HEK293 (cell line): ENCODE measurements around the gene SLC35B4.

ENCODE experiments used
- CTCF ChIA-PET: fragments of 350-600 bp; formaldehyde crosslinking; extraction: SDS; loops from one replicate; lab custom pipeline; 2021; ENCODE audit warnings: antibody characterized with exemption; lab: Yijun Ruan, JAX
- POLR2A ChIA-PET: fragments of 300-600 bp; formaldehyde crosslinking; extraction: SDS; loops from one replicate; lab custom pipeline; 2020; ENCODE audit warnings: antibody characterized with exemption, inconsistent platforms; lab: Yijun Ruan, JAX
- H3K27ac ChIP-seq: fragments of 200-500 bp; sonication (Bioruptor generic); 2 replicates; pipeline ENCODE4 v1.5.1; 2014; ENCODE audit warnings: low read depth, low read length, control low read depth, inconsistent platforms; ENCODE audit errors: extremely low read depth
- H3K36me3 ChIP-seq, 2 experiments: fragments of 200-500 bp in 1 of 2; sonication (Bioruptor generic) in 1 of 2; 1 replicate in 1 of 2; 2 replicates in 1 of 2; pipeline ENCODE4 v1.5.1; 2014 to 2017; ENCODE audit warnings: inconsistent platforms in 2 of 2, low read length in 2 of 2; ENCODE audit not compliant: control insufficient read depth in 2 of 2, insufficient read depth in 1 of 2
- H3K4me1 ChIP-seq: fragments of 200-500 bp; sonication (Bioruptor generic); 2 replicates; pipeline ENCODE4 v1.5.1; 2014; ENCODE audit warnings: mild to moderate bottlenecking, low read length, inconsistent platforms; ENCODE audit not compliant: control insufficient read depth, insufficient read depth
- H3K4me3 ChIP-seq: 2 replicates; pipeline ENCODE4 v1.5.1; 2011; ENCODE audit warnings: low read depth, mild to moderate bottlenecking, control low read depth, low read length, moderate library complexity
- H3K9me3 ChIP-seq: fragments of 200-500 bp; sonication (Bioruptor generic); 2 replicates; pipeline ENCODE4 v1.5.1; 2014; ENCODE audit warnings: low read depth, low read length, inconsistent platforms; ENCODE audit not compliant: control insufficient read depth, insufficient read depth
- AEBP2 ChIP-seq: fragments of 450-650 bp; formaldehyde crosslinking; IDR thresholded peaks from 2 replicates; pipeline ENCODE4 v1.5.1; 2016; ENCODE audit warnings: missing biosample characterization, missing genetic modification characterization, borderline replicate concordance
- BCL6B ChIP-seq: fragments of 450-650 bp; formaldehyde crosslinking; IDR thresholded peaks from 2 replicates; pipeline ENCODE4 v1.5.1; 2017; ENCODE audit warnings: missing biosample characterization, missing genetic modification characterization
- FEZF1 ChIP-seq: fragments of 450-650 bp; formaldehyde crosslinking; IDR thresholded peaks from 2 replicates; pipeline ENCODE4 v1.5.1; 2016; ENCODE audit warnings: missing biosample characterization, missing genetic modification characterization
- HOXA7 ChIP-seq: sonication (generic); formaldehyde crosslinking; IDR thresholded peaks from 2 replicates; pipeline ENCODE4 v1.8.1; 2022; ENCODE audit warnings: missing genetic modification reagents, borderline replicate concordance
- KLF16 ChIP-seq: fragments of 450-650 bp; formaldehyde crosslinking; IDR thresholded peaks from 2 replicates; pipeline ENCODE4 v1.5.1; 2017; ENCODE audit warnings: missing biosample characterization, missing genetic modification characterization
- SCRT1 ChIP-seq: fragments of 450-650 bp; formaldehyde crosslinking; IDR thresholded peaks from 2 replicates; pipeline ENCODE4 v1.5.1; 2016; ENCODE audit warnings: missing biosample characterization, missing genetic modification characterization, borderline replicate concordance
- SP7 ChIP-seq: fragments of 450-650 bp; formaldehyde crosslinking; IDR thresholded peaks from 2 replicates; pipeline ENCODE4 v1.5.1; 2016; ENCODE audit warnings: missing biosample characterization, missing genetic modification characterization
- WT1 ChIP-seq: fragments of 450-650 bp; formaldehyde crosslinking; IDR thresholded peaks from 2 replicates; pipeline ENCODE4 v1.5.1; 2016; ENCODE audit warnings: missing biosample characterization, missing genetic modification characterization
- ZBTB21 ChIP-seq: fragments of 450-650 bp; formaldehyde crosslinking; IDR thresholded peaks from 2 replicates; pipeline ENCODE4 v1.5.1; 2017; ENCODE audit warnings: missing biosample characterization, missing genetic modification characterization
- ZBTB26 ChIP-seq: fragments of 450-650 bp; formaldehyde crosslinking; optimal IDR thresholded peaks from 2 replicates; pipeline ENCODE3; 2016; ENCODE audit warnings: missing biosample characterization, mild to moderate bottlenecking, missing genetic modification characterization
- ZBTB8A ChIP-seq: fragments of 450-650 bp; formaldehyde crosslinking; IDR thresholded peaks from 2 replicates; pipeline ENCODE4 v1.5.1; 2016; ENCODE audit warnings: missing biosample characterization, missing genetic modification characterization
- ZNF133 ChIP-seq: fragments of 450-650 bp; formaldehyde crosslinking; IDR thresholded peaks from 2 replicates; pipeline ENCODE4 v1.5.1; 2016; ENCODE audit warnings: missing biosample characterization, missing genetic modification characterization
- ZNF175 ChIP-seq: fragments of 450-650 bp; formaldehyde crosslinking; IDR thresholded peaks from 2 replicates; pipeline ENCODE4 v1.5.1; 2016; ENCODE audit warnings: missing biosample characterization, missing genetic modification characterization
- ZNF2 ChIP-seq: fragments of 450-650 bp; formaldehyde crosslinking; IDR thresholded peaks from 2 replicates; pipeline ENCODE4 v1.5.1; 2016; ENCODE audit warnings: missing biosample characterization, missing genetic modification characterization
- ZNF292 ChIP-seq: fragments of 450-650 bp; formaldehyde crosslinking; IDR thresholded peaks from 2 replicates; pipeline ENCODE4 v1.5.1; 2016; ENCODE audit warnings: low read depth, missing biosample characterization, missing genetic modification characterization, borderline replicate concordance
- ZNF302 ChIP-seq: fragments of 450-650 bp; formaldehyde crosslinking; IDR thresholded peaks from 2 replicates; pipeline ENCODE4 v1.5.1; 2016; ENCODE audit warnings: missing biosample characterization, missing genetic modification characterization, low read depth
- ZNF354C ChIP-seq: fragments of 450-650 bp; formaldehyde crosslinking; IDR thresholded peaks from 2 replicates; pipeline ENCODE4 v1.5.1; 2016; ENCODE audit warnings: missing biosample characterization, missing genetic modification characterization, low read depth, borderline replicate concordance
- ZNF830 ChIP-seq: fragments of 450-650 bp; IDR thresholded peaks from 2 replicates; pipeline ENCODE4 v1.5.0; 2018; ENCODE audit warnings: missing biosample characterization, missing genetic modification characterization, low read depth, mild to moderate bottlenecking, moderate library complexity
- ZNF843 ChIP-seq: fragments of 450-650 bp; formaldehyde crosslinking; IDR thresholded peaks from 2 replicates; pipeline ENCODE4 v1.5.1; 2016; ENCODE audit warnings: missing biosample characterization, missing genetic modification characterization
- TF ChIP-seq, protein P1 (sequence below): fragments of 450-650 bp; formaldehyde crosslinking; IDR thresholded peaks from 2 replicates; pipeline ENCODE4 v1.5.1; 2016; ENCODE audit warnings: missing biosample characterization, missing genetic modification characterization
- TF ChIP-seq, protein P2 (sequence below): fragments of 450-650 bp; formaldehyde crosslinking; IDR thresholded peaks from 2 replicates; pipeline ENCODE4 v1.5.1; 2016; ENCODE audit warnings: missing biosample characterization, missing genetic modification characterization

The SLC35B4 gene

GRCh38 chr7:134284952-134285351 lies 31.8 kb downstream of the SLC35B4 start:
- H3K9me3 ChIP-seq = no peaks in the 10 kb centered on the region
- CTCF ChIA-PET = interaction anchor here (0.7 kb wide), 1 partner anchor 43 kb away, joined by 3 read pairs; no protein-coding TSS in a partner anchor
- TF ChIP-seq SCRT1 (tag by site-specific recombination) (no peak), HOXA7 (CRISPR knock-in tag) (no peak), ZBTB21 (tag by site-specific recombination) (no peak)

DNA sequence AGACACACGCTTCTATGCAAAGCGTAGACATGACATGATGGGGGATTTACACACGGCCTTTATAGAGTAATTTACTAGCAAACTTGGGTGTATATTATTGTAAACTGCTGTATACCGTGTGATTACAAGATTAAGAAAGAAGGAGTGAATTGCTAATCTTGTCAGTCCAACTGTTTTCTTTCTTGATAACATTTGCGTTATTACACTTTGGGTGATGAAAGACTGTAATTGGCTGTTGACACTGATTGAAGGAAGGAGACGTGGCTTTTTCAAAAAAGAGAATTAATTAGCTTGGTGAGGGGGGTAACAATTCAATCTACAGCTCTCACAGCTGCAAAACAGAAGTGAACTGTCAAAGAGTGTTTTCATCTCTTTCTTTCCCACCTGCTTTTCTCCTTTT lies 32.7 kb downstream of the SLC35B4 start:
- no peak overlapping the region for H3K27ac ChIP-seq
- TF ChIP-seq FEZF1 (peak; percentile 78), ZNF175 (tag by site-specific recombination) (no peak), ZNF830 (tag by site-specific recombination) (no peak), ZNF292 (tag by site-specific recombination) (no peak), ZBTB26 (tag by site-specific recombination) (no peak), AEBP2 (tag by site-specific recombination) (no peak), ZNF133 (tag by site-specific recombination) (no peak), ZNF354C (tag by site-specific recombination) (no peak), WT1 (tag by site-specific recombination) (peak; percentile 37; the same call in 1 of the 2 replicates), ZNF302 (0 out of 2 replicates have a peak, but pooled peaks have one; percentile 49), ZBTB8A (tag by site-specific recombination) (peak; percentile 32; the same call in 1 of the 2 replicates), SP7 (tag by site-specific recombination) (peak; percentile 48; the same call in 1 of the 2 replicates), KLF16 (tag by site-specific recombination) (peak; percentile 50; the same call in 1 of the 2 replicates), ZNF843 (tag by site-specific recombination) (peak; percentile 66), ZNF2 (tag by site-specific recombination) (no peak), BCL6B (peak; percentile 8; the same call in 1 of the 2 replicates)
- TF ChIP-seq, protein P1, sequence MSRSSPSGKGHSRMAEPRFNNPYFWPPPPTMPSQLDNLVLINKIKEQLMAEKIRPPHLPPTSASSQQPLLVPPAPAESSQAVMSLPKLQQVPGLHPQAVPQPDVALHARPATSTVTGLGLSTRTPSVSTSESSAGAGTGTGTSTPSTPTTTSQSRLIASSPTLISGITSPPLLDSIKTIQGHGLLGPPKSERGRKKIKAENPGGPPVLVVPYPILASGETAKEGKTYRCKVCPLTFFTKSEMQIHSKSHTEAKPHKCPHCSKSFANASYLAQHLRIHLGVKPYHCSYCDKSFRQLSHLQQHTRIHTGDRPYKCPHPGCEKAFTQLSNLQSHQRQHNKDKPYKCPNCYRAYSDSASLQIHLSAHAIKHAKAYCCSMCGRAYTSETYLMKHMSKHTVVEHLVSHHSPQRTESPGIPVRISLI (tag by site-specific recombination) = no peak
- TF ChIP-seq, protein P2, sequence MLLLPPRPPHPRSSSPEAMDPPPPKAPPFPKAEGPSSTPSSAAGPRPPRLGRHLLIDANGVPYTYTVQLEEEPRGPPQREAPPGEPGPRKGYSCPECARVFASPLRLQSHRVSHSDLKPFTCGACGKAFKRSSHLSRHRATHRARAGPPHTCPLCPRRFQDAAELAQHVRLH = 0 out of 2 replicates have a peak, but pooled peaks have one; percentile 59
- H3K4me3 ChIP-seq = no peak overlapping the region
- no peaks in the 10 kb centered on the region for H3K36me3 ChIP-seq
- H3K9me3 ChIP-seq = no peaks in the 10 kb centered on the region
- ChIA-PET CTCF (interaction anchor here (0.7 kb wide), 1 partner anchor 44 kb away, joined by 3 read pairs; no protein-coding TSS in a partner anchor), POLR2A (no interaction called here)
- no peaks in the 10 kb centered on the region for H3K4me1 ChIP-seq

More at GRCh38 chr7:134284952-134285351, 31.8 kb downstream of the SLC35B4 start:
- no peak overlapping the region for H3K4me3 ChIP-seq
- H3K27ac ChIP-seq = no peak overlapping the region
- H3K36me3 ChIP-seq = no peaks in the 10 kb centered on the region
- H3K4me1 ChIP-seq = no peaks in the 10 kb centered on the region
- POLR2A ChIA-PET = no interaction called here
